ENCODE results near the gene RAVER2.

RAVER2 gene

DNA sequence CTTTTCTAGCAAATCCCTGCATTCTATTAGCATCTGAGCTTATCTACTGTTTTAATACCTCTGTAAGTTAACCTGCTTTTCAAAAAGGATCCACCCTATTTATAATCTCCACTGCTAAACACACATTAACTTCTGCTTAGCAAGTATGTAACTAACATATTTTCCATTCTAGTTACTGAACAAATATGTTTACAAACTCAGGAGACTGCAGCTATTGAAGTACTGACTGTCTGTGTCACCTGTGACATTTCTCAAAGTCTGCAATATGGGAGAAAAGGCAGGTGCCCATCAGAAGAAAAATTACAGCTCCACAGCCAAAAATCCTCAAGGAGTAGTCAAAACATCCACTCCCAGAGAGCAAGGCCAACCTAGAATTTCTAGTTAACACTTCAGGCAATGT lies 133.2 kb downstream of the RAVER2 start:
- DNase-seq (ENCODE audit: low read depth in 3 of 3) = no peak

DNA sequence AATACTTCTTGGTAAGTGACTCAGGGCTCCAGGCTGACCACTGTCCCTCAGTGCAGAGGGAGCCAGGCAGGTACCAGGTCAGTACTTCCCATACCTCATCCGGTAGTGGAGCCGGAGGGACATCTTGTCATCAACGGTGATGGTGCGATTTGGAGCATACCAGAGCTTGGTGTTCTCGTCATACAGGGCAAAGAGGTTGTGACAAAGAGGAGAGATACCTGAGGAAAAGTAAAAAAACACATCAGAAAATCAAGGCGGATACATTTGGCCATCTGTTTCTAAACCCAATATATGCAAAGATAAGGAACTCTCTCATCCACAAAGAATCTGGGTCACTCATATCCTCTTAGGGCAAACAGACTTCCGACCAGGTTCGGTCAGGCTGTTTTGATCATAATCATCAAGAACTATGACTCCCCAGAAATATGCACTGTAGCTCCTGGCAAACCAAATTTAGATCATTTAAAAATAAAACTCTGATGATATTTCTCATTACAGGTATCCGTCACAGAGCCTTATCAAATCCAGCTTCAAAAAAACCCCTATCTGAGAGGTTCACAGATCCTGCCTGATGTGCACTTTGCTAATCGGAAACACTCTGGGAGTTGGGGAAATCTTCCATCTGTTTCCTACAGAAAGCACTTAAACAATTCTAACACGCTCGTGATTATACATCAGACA lies 134.2 kb downstream of the RAVER2 start:
- DNase-seq (ENCODE audit: low read depth in 3 of 3) = no peak

DNA sequence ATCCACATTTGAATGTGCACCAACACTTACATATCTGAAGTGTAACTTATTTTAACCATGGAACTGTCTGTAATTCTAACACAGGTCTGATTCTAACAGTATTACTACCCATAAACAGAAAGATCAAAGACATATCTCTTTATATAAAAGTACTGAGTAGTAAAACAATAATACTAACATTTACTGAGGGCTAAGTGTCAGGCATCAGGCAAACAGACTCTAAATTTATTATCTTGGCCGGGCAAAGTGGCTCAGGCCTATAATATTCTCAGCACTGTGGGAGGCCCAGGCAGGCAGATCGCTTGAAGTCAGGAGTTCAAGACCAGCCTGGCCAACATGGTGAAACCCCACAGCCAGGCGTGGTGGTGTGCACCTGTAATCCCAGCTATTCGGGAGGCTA lies 135.6 kb downstream of the RAVER2 start:
- DNase-seq (ENCODE audit: low read depth in 3 of 3) = no peak

DNA sequence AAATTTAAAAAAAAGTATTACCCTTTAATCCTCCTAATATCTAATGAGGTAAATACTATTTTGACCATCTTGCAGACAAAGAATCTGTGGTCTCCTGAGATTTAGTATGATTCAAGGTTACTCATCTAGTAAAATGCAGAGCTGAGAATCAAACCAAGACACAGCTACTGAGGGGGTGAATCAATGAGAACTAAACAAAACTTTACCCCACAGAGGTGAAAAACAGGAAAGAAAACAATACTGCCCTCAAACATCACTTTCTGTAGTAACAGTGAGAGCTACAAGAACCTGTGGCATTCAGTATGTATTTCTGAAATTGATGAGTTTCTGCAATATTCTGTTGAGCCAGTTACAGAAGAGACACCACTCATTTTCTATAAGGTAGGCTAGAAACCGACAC lies 136.4 kb downstream of the RAVER2 start:
- no peak for DNase-seq (ENCODE audit: low read depth in 3 of 3)

All from stimulated activated CD4-positive, alpha-beta T cell treated with anti-CD3 and anti-CD28 coated beads, TNF-alpha, amount 100 ng/mL, for 24 hours (primary cell).